Measurements from ENCODE around the gene SLC6A3. TPM values are rescaled to one million over a fixed set of nuclear protein-coding genes. Genes with fewer than 3 reads are reported as not detected.

SLC6A3 gene
- total RNA-seq, 4 donors from 2014 or later = 0.20 to 0.90 TPM; not detected in 2

DNA sequence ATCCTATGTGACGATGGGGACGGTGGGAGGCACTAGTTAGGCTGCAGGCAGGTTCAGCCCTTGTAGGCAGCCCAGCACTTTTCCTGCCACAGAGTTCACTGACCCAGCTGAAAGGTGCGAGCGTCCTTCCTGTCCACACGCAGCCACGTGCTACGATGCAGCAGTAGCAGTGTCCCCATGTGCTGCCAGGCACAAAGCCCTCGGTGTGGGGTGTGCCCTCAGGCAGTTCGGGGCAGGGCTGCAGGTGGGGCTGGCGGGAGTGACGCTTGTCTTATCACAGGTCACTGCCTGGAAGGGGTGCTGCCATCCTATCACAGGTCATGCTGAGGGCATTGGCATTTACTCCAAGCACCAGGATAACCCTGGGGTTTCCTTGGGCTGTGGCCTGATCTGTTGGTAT, 53.5 kb downstream of the SLC6A3 start:
- no peaks in the 10 kb centered on the region for H3K36me3 ChIP-seq
- WGBS, 2 donors = 75 to 76% methylated on average over 10 to 11 of the region's 11 CpGs
- H3K27me3 ChIP-seq = peaks cover 0 to 67% of the 10 kb centered on the region in 2 donors
- no peak for DNase-seq (ENCODE audit: low spot score in 2 of 2)
- H3K4me1 ChIP-seq = peaks cover 0 to 3% (median under 1%) of the 10 kb centered on the region in 4 donors
- H3K9me3 ChIP-seq = no peaks in the 10 kb centered on the region
- TF ChIP-seq, protein P1, sequence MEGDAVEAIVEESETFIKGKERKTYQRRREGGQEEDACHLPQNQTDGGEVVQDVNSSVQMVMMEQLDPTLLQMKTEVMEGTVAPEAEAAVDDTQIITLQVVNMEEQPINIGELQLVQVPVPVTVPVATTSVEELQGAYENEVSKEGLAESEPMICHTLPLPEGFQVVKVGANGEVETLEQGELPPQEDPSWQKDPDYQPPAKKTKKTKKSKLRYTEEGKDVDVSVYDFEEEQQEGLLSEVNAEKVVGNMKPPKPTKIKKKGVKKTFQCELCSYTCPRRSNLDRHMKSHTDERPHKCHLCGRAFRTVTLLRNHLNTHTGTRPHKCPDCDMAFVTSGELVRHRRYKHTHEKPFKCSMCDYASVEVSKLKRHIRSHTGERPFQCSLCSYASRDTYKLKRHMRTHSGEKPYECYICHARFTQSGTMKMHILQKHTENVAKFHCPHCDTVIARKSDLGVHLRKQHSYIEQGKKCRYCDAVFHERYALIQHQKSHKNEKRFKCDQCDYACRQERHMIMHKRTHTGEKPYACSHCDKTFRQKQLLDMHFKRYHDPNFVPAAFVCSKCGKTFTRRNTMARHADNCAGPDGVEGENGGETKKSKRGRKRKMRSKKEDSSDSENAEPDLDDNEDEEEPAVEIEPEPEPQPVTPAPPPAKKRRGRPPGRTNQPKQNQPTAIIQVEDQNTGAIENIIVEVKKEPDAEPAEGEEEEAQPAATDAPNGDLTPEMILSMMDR (IDR thresholded peaks at IDR 0.05) = no peak
- TF ChIP-seq EP300 (IDR thresholded peaks at IDR 0.05) = no peak
- TF ChIP-seq POLR2A (IDR thresholded peaks at IDR 0.05) = no peak
- no peak overlapping the region for H3K4me3 ChIP-seq
- no peak overlapping the region for H3K27ac ChIP-seq

GRCh38 chr5:1390861-1391600, 54.2 kb downstream of the SLC6A3 start:
- Histone ChIP-seq H3K27ac (no peak overlapping the region), H3K4me1 (peaks cover 0 to 10% (median 3%) of the 10 kb centered on the region in 4 donors), H3K9me3 (no peaks in the 10 kb centered on the region), H3K4me3 (no peak overlapping the region), H3K36me3 (no peaks in the 10 kb centered on the region), H3K27me3 (peaks cover 0 to 72% of the 10 kb centered on the region in 2 donors)
- 72 to 82% methylated on average over 19 to 20 of the region's 21 CpGs for WGBS, 2 donors
- no peak for DNase-seq (ENCODE audit: low spot score in 2 of 2)
- TF ChIP-seq, protein P1 (IDR thresholded peaks at IDR 0.05) = no peak
- TF ChIP-seq EP300 (IDR thresholded peaks at IDR 0.05) (no peak), POLR2A (IDR thresholded peaks at IDR 0.05) (no peak)

- no peaks in the 10 kb centered on the region for H3K36me3 ChIP-seq
- 62 to 69% methylated on average over 7 of the region's 7 CpGs for WGBS, 2 donors
- H3K27me3 ChIP-seq = peaks cover 0 to 65% of the 10 kb centered on the region in 2 donors
These were observed 54.9 kb downstream of the SLC6A3 start for GRCh38 chr5:1390333-1390732.

DNA sequence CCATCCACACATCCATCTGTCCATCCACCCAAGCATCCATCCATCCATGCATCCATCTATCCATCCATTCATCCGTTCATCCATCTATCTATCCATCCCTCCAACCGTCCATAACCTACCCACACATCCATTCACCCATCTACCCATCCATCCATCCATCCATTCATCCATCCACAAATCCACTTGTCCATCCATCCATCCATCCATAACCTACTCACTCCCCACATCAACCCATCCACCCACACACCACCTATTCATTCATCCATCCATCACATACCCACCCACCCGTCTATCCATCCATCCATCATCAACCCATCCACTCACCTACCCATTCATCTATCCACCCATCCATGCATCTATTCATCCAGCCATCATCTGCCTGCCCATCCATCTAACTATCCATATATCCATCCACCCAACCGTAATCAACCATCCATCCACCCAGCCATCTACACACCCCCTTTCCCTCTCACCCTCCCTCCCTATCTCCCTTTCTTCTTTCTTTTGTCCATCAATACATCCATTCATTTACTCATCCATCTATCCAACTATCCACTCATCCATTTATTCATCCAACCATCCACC, 56.8 kb downstream of the SLC6A3 start:
- Histone ChIP-seq H3K27me3 (peaks cover 0 to 56% of the 10 kb centered on the region in 2 donors), H3K4me1 (peaks cover 0 to 18% (median 6%) of the 10 kb centered on the region in 4 donors), H3K27ac (no peak overlapping the region), H3K4me3 (no peak overlapping the region), H3K9me3 (no peaks in the 10 kb centered on the region), H3K36me3 (no peaks in the 10 kb centered on the region)
- WGBS, 2 donors = 80 to 91% methylated on average over 4 of the region's 4 CpGs
- no peak for DNase-seq (ENCODE audit: low spot score in 2 of 2)
- TF ChIP-seq EP300 (IDR thresholded peaks at IDR 0.05) (no peak), POLR2A (IDR thresholded peaks at IDR 0.05) (no peak)
- TF ChIP-seq, protein P1 (IDR thresholded peaks at IDR 0.05) = no peak

More at GRCh38 chr5:1390333-1390732, 54.9 kb downstream of the SLC6A3 start:
- Histone ChIP-seq H3K4me3 (no peak overlapping the region), H3K27ac (no peak overlapping the region), H3K9me3 (no peaks in the 10 kb centered on the region), H3K4me1 (peaks cover 0 to 17% (median 4%) of the 10 kb centered on the region in 4 donors)
- TF ChIP-seq, protein P1 (IDR thresholded peaks at IDR 0.05) = no peak
- TF ChIP-seq EP300 (IDR thresholded peaks at IDR 0.05) = no peak
- TF ChIP-seq POLR2A (IDR thresholded peaks at IDR 0.05) = no peak
- DNase-seq (ENCODE audit: low spot score in 2 of 2) = no peak

DNA sequence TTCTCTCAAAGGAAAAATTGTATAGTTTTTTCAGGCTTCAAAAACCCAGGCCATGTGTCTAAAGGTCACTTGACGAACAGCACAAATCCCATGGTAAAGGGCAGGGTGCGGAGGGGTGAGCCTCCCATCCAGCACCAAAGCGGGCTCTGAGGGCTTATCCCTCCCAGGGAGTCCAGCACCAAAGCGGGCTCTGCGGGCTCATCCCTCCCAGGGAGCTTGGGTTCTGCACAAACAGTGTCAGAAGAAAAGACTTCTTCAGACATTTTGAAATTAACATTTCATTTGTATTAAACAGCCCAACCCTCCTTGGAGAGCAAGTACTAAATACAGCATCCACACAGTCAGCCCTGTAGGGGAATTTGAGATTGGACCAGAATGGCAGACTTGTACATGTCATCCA, 57.4 kb downstream of the SLC6A3 start:
- peaks cover 0 to 54% of the 10 kb centered on the region in 2 donors for H3K27me3 ChIP-seq
- H3K9me3 ChIP-seq = no peaks in the 10 kb centered on the region
- no peak overlapping the region for H3K27ac ChIP-seq
- no peaks in the 10 kb centered on the region for H3K36me3 ChIP-seq
- peaks cover 0 to 18% (median 6%) of the 10 kb centered on the region in 4 donors for H3K4me1 ChIP-seq
- no peak overlapping the region for H3K4me3 ChIP-seq
- WGBS, 2 donors = 82 to 88% methylated on average over 5 of the region's 5 CpGs
- DNase-seq (ENCODE audit: low spot score in 2 of 2) = no peak
- no peak for TF ChIP-seq EP300 (IDR thresholded peaks at IDR 0.05)
- TF ChIP-seq, protein P1 (IDR thresholded peaks at IDR 0.05) = no peak
- no peak for TF ChIP-seq POLR2A (IDR thresholded peaks at IDR 0.05)

Measured in tibial nerve (tissue), 4 donors.